ENCODE results near the gene ALLC. TPM values are rescaled to one million over a fixed set of nuclear protein-coding genes. Genes with fewer than 3 reads are reported as not detected.

Gene ALLC
- total RNA-seq, 1 experiment from 2014 or later: not detected

DNA sequence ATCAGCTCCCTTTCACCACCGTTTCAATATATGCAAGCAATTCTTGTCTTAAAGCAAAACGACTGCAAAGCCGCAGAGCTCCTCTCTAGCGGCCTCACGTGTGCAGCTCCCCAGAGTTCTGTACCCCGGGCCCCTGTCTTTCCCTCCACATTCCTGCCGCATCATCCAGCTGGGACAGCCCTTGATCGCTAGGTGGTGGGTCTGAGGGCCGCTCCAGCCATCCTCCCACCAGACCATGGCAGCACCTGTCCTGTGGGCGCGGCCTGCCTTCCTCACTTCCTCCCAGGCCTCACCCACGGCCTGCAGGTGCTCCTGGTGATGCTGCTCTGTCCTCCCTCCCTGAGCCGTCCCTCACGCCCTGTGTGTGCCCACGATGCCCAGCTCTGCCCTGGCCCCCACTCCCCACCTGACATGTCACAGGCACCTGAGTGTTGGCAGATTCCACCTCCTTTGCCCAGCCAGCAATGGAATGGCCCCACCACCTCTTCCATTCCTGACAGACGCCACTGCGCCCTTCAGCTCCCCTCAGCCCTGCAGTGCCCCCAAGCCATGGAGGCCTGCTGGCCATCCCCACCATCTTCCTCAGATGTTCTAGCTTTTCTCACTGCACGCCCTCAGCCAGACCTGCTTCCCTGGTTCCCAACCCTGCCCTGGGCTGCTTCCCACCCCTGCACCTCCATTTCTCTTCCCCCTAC, 15.3 kb upstream of the ALLC start:
- Histone ChIP-seq H3K27ac (ENCODE audit: low read length) (no peak overlapping the region), H3K9me2 (replicated peaks; ENCODE audit: low read length) (no peaks in the 10 kb centered on the region), H3F3A (ENCODE audit: low read length, unreplicated experiment) (no peaks in the 10 kb centered on the region), H3K9ac (ENCODE audit: low read length) (no peak overlapping the region), H3K4me1 (ENCODE audit: insufficient read depth, low read length) (no peaks in the 10 kb centered on the region), H4K20me1 (ENCODE audit: low read length) (no peaks in the 10 kb centered on the region), H2AFZ (ENCODE audit: low read length) (no peak overlapping the region), H3K36me3 (ENCODE audit: low read depth, low read length) (no peaks in the 10 kb centered on the region), H3K4me3 (ENCODE audit: low read length) (no peak overlapping the region), H3K27me3 (ENCODE audit: low read length) (no peaks in the 10 kb centered on the region), H3K9me3 (ENCODE audit: low read length) (no peaks in the 10 kb centered on the region), H3K79me2 (ENCODE audit: low read length) (no peaks in the 10 kb centered on the region), H3K4me2 (ENCODE audit: low read length) (no peak overlapping the region)
- POLR2A ChIA-PET (ENCODE audit: unreplicated experiment): no interaction called here
- ATAC-seq (no peak), DNase-seq (no peak)
- BruUV-seq (replicated peaks): no TSS peak
- TF ChIP-seq, protein P1, sequence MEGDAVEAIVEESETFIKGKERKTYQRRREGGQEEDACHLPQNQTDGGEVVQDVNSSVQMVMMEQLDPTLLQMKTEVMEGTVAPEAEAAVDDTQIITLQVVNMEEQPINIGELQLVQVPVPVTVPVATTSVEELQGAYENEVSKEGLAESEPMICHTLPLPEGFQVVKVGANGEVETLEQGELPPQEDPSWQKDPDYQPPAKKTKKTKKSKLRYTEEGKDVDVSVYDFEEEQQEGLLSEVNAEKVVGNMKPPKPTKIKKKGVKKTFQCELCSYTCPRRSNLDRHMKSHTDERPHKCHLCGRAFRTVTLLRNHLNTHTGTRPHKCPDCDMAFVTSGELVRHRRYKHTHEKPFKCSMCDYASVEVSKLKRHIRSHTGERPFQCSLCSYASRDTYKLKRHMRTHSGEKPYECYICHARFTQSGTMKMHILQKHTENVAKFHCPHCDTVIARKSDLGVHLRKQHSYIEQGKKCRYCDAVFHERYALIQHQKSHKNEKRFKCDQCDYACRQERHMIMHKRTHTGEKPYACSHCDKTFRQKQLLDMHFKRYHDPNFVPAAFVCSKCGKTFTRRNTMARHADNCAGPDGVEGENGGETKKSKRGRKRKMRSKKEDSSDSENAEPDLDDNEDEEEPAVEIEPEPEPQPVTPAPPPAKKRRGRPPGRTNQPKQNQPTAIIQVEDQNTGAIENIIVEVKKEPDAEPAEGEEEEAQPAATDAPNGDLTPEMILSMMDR (conservative IDR thresholded peaks at IDR 0.05; ENCODE audit: low read depth, low read length): no peak
- no peak for TF ChIP-seq EZH2phosphoT487 (IDR thresholded peaks at IDR 0.05; ENCODE audit: borderline replicate concordance, low read length)
- no peak for TF ChIP-seq EZH2 (IDR thresholded peaks at IDR 0.05; ENCODE audit: low read length, unreplicated experiment)
- CTCF ChIA-PET: no interaction called here
- intact Hi-C loops (cut with micrococcal nuclease): no loop called here

DNA sequence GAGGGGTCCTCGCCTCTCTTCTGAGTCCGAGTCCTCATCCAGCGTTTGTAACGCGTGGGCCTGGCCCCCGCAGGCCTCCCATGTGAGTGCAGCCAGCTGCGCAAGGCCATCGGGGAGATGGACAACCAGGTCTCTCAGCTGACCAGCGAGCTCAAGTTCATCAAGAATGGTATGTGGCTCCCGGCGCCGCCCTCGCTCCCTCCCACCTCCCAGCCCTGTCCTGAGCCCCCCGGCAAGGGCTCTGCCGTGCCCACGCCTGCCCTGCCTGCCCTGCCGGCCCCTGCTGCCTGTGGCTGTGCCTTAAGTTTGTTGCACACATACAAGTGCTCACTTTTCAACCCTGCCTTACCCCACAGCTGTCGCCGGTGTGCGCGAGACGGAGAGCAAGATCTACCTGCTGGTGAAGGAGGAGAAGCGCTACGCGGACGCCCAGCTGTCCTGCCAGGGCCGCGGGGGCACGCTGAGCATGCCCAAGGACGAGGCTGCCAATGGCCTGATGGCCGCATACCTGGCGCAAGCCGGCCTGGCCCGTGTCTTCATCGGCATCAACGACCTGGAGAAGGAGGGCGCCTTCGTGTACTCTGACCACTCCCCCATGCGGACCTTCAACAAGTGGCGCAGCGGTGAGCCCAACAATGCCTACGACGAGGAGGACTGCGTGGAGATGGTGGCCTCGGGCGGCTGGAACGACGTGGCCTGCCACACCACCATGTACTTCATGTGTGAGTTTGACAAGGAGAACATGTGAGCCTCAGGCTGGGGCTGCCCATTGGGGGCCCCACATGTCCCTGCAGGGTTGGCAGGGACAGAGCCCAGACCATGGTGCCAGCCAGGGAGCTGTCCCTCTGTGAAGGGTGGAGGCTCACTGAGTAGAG, 14.4 kb upstream of the ALLC start:
- no peak overlapping the region for H3K9ac ChIP-seq (ENCODE audit: low read length)
- no peaks in the 10 kb centered on the region for H3K27me3 ChIP-seq (ENCODE audit: low read length)
- CTCF ChIA-PET: no interaction called here
- H2AFZ ChIP-seq (ENCODE audit: low read length): no peak overlapping the region
- H4K20me1 ChIP-seq (ENCODE audit: low read length): no peaks in the 10 kb centered on the region
- H3K36me3 ChIP-seq (ENCODE audit: low read depth, low read length): no peaks in the 10 kb centered on the region
- no peaks in the 10 kb centered on the region for H3K79me2 ChIP-seq (ENCODE audit: low read length)
- no peaks in the 10 kb centered on the region for H3K9me3 ChIP-seq (ENCODE audit: low read length)
- H3K4me1 ChIP-seq (ENCODE audit: insufficient read depth, low read length): no peaks in the 10 kb centered on the region
- H3K4me2 ChIP-seq (ENCODE audit: low read length): no peak overlapping the region
- H3F3A ChIP-seq (ENCODE audit: low read length, unreplicated experiment): no peaks in the 10 kb centered on the region
- no peak for ATAC-seq
- H3K27ac ChIP-seq (ENCODE audit: low read length): no peak overlapping the region
- no peak overlapping the region for H3K4me3 ChIP-seq (ENCODE audit: low read length)
- H3K9me2 ChIP-seq (replicated peaks; ENCODE audit: low read length): no peaks in the 10 kb centered on the region
- BruUV-seq (replicated peaks): no TSS peak
- intact Hi-C loops (cut with micrococcal nuclease): no loop called here
- POLR2A ChIA-PET (ENCODE audit: unreplicated experiment): no interaction called here
- TF ChIP-seq EZH2phosphoT487 (IDR thresholded peaks at IDR 0.05; ENCODE audit: borderline replicate concordance, low read length) (no peak), EZH2 (IDR thresholded peaks at IDR 0.05; ENCODE audit: low read length, unreplicated experiment) (no peak)
- TF ChIP-seq, protein P1 (conservative IDR thresholded peaks at IDR 0.05; ENCODE audit: low read depth, low read length): no peak
- DNase-seq: no peak

DNA sequence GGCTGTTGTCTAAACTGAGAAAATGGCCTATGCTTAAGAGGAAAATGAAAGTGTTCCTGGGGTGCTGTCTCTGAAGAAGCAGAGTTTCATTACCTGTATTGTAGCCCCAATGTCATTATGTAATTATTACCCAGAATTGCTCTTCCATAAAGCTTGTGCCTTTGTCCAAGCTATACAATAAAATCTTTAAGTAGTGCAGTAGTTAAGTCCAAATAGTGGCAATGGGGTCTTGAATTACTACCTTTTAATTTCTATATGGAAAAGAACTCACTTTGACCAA, 13.8 kb upstream of the ALLC start:
- POLR2A ChIA-PET (ENCODE audit: unreplicated experiment): no interaction called here
- DNase-seq: no peak

More for the DNA sequence above, 13.8 kb upstream of the ALLC start:
- H3K79me2 ChIP-seq (ENCODE audit: low read length): no peaks in the 10 kb centered on the region
- no peaks in the 10 kb centered on the region for H3K4me1 ChIP-seq (ENCODE audit: insufficient read depth, low read length)
- no peak for ATAC-seq
- CTCF ChIA-PET: no interaction called here
- H3K36me3 ChIP-seq (ENCODE audit: low read depth, low read length): no peaks in the 10 kb centered on the region
- no peak overlapping the region for H3K4me2 ChIP-seq (ENCODE audit: low read length)
- H3K9me2 ChIP-seq (replicated peaks; ENCODE audit: low read length): no peaks in the 10 kb centered on the region
- no peak overlapping the region for H3K27ac ChIP-seq (ENCODE audit: low read length)
- no peaks in the 10 kb centered on the region for H3K9me3 ChIP-seq (ENCODE audit: low read length)
- no peak overlapping the region for H3K4me3 ChIP-seq (ENCODE audit: low read length)
- intact Hi-C loops (cut with micrococcal nuclease): no loop called here
- H3K27me3 ChIP-seq (ENCODE audit: low read length): no peaks in the 10 kb centered on the region
- no peak overlapping the region for H3K9ac ChIP-seq (ENCODE audit: low read length)
- no TSS peak for BruUV-seq (replicated peaks)
- H3F3A ChIP-seq (ENCODE audit: low read length, unreplicated experiment): no peaks in the 10 kb centered on the region
- no peak overlapping the region for H2AFZ ChIP-seq (ENCODE audit: low read length)
- no peaks in the 10 kb centered on the region for H4K20me1 ChIP-seq (ENCODE audit: low read length)
- TF ChIP-seq EZH2phosphoT487 (IDR thresholded peaks at IDR 0.05; ENCODE audit: borderline replicate concordance, low read length) (no peak), EZH2 (IDR thresholded peaks at IDR 0.05; ENCODE audit: low read length, unreplicated experiment) (no peak)
- TF ChIP-seq, protein P1 (conservative IDR thresholded peaks at IDR 0.05; ENCODE audit: low read depth, low read length): no peak

Measured in PC-3 (cell line).